GM21576 (cell line): ENCODE measurements around the gene TGFBRAP1.

Source experiments
- ATAC-seq: cut with Tn5 transposase; IDR thresholded peaks from one replicate; pipeline ENCODE4 v1.9.1; 2021; ENCODE audit warnings: mild to moderate bottlenecking, moderate library complexity; ENCODE audit not compliant: unreplicated experiment

Gene TGFBRAP1

DNA sequence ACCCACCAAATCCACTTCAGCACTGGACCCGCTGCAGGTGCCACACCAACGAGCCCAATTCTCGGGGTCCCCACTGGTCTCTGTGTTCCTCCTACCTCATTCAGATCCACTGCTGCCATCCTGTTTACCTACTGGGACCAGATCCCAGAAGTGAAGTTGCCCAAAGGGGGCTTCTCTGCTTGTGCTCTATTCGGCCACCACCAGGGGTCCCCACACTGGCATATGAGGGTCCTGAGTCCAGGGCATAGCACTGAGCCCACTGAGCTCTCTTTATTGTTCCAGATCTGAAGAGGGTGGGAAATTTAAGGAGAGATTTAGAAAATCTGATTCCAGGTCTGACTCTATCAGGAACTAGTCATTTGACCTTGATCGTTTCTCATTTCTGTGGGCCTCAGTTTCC is 85.6 kb downstream of the TGFBRAP1 start:
- no peak for ATAC-seq

DNA sequence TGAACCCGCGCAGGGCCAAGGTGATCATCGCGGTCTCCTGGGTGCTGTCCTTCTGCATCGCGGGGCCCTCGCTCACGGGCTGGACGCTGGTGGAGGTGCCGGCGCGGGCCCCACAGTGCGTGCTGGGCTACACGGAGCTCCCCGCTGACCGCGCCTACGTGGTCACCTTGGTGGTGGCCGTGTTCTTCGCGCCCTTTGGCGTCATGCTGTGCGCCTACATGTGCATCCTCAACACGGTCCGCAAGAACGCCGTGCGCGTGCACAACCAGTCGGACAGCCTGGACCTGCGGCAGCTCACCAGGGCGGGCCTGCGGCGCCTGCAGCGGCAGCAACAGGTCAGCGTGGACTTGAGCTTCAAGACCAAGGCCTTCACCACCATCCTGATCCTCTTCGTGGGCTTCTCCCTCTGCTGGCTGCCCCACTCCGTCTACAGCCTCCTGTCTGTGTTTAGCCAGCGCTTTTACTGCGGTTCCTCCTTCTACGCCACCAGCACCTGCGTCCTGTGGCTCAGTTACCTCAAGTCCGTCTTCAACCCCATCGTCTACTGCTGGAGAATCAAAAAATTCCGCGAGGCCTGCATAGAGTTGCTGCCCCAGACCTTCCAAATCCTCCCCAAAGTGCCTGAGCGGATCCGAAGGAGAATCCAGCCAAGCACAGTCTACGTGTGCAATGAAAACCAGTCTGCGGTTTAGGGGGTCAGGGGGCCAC is 87.1 kb downstream of the TGFBRAP1 start:
- ATAC-seq = no peak

DNA sequence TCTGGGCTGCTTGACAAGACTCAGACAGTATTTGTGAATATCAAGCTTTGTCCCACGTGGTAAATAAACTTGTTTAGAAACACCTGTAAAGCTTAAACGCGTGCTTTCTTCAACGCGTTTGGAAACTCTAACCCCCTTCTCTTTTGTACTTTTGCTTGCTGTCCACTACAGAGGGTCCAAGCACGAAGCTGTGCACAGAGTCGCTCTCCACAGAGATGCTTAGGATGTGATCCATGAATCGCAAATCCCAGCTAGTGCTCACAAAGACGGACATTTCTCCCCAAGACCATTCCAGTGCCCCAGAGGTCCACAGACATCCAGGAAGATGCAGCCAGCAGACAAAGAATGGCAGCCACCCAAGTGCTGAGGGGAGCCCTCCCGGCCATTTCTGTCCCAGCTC is 88.1 kb downstream of the TGFBRAP1 start, which contains the start of gene GPR45:
GPR45 (plus strand) TSS at position 301 of the 400 bp plus-strand sequence. CDS start 116 bp downstream, outside the sequence.
- no peak for ATAC-seq

DNA sequence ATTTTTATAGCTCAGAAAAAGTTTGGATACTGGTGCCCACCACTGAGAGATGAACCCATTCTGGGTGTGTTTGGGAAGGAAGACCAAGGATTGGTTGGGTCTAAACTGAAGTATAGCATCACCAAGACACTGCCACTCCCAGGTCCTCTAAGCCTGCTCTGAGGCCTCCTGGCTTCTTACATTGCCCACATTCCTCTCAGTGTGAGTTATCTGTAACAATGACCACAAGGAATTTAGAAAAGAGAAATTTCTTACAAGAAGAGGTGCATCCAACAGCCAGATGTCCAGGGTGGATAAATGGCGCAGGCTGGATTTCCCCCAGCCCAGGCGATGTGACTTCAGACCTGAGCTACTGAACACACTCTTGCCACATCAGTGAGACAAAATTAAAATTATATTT is 89.6 kb downstream of the TGFBRAP1 start:
- no peak for ATAC-seq

DNA sequence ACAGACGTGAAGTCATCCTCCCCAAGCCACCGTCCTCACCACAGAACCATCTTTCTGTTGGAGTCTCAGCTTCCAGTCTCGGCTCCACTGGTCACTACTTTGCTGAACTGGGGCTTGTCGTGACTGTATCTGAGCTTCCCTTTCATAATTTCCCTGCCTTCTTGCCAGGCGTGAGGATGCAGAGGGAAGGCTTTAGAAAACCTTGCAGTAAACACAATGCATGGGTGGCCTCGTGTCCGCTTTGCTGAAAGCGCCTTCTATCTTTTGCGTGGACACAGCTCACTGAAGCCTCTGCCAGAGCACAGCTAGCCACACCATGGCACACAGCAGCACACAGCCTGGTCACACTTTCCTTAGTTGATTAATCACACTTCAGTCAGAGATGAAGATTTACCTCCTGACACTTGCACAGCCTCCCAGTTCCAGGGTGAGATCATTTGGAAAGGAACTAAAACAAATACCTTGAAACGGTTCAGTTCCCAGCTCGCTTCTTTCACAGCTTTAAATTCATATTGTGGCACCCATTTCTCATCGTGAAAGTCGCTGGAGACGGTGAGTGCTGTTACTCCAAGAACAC is 90.8 kb downstream of the TGFBRAP1 start:
- ATAC-seq = no peak

DNA sequence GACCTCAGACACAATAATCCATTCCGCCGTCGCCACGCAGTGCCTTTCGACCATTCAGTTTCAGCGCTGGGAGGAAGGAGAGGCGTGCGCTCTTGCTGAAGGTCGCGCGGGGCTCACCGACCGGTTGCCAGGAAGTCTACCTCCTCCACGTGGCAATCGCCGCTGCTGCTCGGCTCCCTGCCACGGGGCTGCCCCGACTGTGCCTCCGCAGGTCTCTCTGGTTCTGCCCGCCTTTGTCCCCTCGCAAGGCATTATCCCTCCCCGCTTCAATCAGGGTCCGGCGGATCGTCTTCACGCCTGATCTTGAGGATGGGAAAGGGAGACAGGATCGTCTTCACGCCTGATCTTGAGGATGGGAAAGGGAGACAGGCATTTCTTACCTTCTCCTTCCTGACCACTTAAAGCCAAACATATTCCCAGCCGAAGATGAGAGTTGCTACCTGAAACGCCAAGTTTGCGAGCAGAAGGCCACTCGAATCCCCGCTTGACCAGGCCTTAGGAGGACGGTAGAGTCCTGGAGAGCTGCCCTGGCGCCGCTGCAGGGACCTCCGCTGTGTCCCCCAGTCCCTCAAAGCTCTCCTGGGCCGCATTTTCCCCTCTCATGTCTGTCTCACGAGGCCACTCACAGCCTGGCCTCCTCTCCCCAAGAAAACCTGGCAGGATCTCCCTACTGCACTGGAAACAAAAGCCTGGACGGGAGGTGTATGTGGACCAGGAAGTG is 92.3 kb downstream of the TGFBRAP1 start:
- ATAC-seq = no peak

DNA sequence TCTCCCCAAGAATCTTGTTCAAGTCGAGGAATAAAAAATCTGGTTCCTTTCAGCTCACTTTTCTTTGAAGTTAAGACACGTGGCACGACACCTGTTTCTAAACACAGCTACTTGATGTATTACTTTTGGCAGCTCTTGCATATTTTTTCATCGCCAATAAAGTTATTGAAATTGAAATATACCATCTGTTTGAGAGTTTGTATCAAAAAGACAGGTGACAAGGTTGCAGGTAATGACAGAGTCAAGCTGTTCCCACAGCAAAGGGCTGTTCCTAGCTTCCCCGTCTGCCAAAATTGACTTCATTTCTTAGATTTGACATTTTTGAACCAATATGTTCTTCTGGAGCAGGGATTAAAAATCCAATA is 93.5 kb downstream of the TGFBRAP1 start:
- no peak for ATAC-seq

DNA sequence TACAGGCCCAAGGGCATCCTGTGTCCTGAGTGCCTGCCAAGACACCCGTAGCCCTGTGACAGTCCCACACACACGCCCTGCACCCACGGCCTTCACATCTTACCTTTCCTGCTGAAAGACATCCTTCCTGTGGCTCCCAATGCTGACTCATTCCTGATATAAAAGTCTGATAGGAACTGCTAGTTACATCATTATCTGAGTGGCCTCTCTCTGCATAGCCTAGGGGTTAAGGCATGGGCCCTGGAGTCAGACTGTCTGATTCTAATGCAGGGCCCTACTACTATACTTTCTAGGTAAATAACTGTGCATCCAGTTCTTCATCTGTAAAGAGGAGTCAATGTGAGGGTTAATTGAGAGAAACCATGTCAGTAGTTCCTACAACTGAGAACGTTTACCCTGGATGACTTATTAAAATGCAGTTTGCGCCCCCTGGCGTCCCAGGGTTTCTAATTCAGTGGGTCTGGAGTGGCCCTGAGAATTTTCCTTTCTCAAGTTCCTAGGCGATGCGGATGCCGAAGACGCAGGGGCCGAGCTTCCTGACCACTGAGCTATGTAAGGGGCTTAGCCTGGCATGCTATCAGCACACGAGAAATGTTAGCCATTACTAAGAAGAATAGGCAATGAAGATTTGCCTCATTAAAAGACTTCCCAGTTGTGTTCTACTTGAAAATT is 94.0 kb downstream of the TGFBRAP1 start:
- peak; percentile 54 for ATAC-seq

DNA sequence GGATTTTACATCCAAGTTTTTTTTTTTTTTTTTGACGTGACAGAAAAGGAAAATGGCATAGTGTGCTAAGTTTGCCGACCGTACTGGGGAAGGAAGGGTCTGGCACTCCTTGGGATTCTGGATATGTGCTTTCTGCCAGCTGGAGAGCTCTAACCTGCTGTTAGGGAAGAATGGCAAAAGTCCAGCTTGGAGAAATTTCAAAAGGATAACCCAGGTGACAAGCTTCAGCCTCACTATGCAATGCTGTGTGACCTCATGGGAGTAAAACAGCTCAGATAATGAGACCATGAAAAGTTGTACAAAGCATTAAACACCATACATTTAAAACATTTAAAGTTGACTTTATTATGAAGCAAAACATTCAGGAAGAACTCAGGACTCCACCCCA is 98.3 kb downstream of the TGFBRAP1 start:
- no peak for ATAC-seq

DNA sequence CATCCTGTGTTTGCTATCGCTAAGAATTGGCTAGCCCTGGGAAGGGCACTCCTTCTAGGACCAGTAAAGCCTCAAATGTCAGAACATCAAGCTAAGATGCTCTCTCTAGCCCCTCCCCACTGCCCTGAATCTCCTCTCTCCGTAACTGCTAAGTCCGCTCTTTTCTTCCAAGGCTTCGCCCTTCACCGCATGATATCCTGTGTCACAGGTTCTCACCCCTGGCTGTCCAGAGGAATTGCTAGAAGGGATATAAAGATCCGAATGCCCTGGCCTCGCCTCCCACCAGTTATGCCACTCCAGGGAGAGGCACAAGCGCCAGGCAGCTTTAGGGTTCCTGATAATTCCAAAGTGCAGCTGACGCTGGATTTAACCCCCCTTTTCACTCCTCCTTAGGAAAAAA is 105.1 kb downstream of the TGFBRAP1 start:
- no peak for ATAC-seq

DNA sequence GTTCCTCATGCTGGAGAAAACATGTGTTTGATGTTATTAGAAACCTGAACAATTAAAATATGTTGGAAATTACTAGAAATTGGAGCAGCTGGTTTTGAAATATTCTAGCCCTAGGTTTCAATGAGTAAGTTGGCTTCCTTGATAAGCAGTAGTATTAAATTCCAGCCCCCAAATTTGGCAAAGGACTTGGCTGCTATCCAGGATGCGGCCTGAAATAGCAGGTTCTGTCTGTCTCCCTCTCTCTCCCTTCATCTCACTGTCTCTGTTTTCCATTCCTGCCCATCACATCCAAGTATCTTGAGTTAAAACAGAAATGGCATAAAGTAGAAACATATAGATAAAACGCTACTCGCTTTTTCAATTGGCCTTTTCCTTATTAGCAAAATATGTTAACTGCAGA is 108.9 kb downstream of the TGFBRAP1 start:
- ATAC-seq = no peak

DNA sequence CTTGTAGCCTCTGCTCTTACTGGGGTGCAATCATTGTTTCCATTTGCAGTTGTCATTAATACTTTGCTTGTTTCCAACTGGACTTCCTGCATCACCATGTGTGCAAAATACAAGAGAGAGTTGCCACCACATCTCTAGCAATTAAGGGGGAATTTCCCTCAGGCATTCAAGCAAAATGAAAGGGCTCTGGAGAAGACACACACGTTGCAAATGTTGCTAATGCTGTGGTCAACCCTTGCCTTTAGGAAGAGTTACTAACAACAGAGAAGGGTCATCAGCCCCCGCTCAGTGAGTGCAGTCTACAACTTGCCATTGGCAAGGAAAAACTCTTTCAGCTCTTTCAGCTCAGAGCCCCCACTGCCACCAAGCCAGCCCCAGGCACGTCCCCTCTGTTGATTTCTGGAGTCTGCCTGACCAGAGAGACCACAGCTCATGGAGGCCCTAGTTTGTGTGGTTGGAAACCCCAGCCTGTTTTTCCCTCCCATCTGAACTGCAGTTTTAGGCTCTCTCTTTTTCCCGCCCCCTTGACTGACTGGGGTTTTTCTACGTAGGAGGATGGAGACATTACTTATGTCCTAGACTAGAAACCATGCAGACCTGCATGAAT is 113.8 kb downstream of the TGFBRAP1 start:
- no peak for ATAC-seq
